HEK293 (cell line): ENCODE measurements around the gene MACROD1.

Experiments
- ATF2 ChIP-seq: fragments of 450-650 bp; formaldehyde crosslinking; IDR thresholded peaks from 2 replicates; pipeline ENCODE4 v1.5.1; 2016; ENCODE audit warnings: missing biosample characterization, missing genetic modification characterization, low read depth
- BCL6B ChIP-seq: fragments of 450-650 bp; formaldehyde crosslinking; IDR thresholded peaks from 2 replicates; pipeline ENCODE4 v1.5.1; 2017; ENCODE audit warnings: missing biosample characterization, missing genetic modification characterization
- CTCF ChIP-seq: fragments of 450-650 bp; formaldehyde crosslinking; IDR thresholded peaks from 2 replicates; pipeline ENCODE4 v1.5.1; 2016; ENCODE audit warnings: missing biosample characterization, missing genetic modification characterization
- YY1 ChIP-seq: fragments of 450-650 bp; formaldehyde crosslinking; IDR thresholded peaks from 2 replicates; pipeline ENCODE4 v1.5.1; 2018; ENCODE audit warnings: missing biosample characterization, missing genetic modification characterization
- ZEB2 ChIP-seq: fragments of 450-650 bp; formaldehyde crosslinking; IDR thresholded peaks from 2 replicates; pipeline ENCODE4 v1.5.1; 2016; ENCODE audit warnings: missing biosample characterization, missing genetic modification characterization
- ZNF529 ChIP-seq: fragments of 450-650 bp; formaldehyde crosslinking; IDR thresholded peaks from 2 replicates; pipeline ENCODE4 v1.5.1; 2017; ENCODE audit warnings: missing genetic modification characterization, missing biosample characterization; ENCODE audit not compliant: insufficient replicate concordance

GRCh38 chr11:64196626-64197025, 30.7 kb upstream of the MACROD1 start:
- TF ChIP-seq CTCF (tag by site-specific recombination) = no peak
- no peak for TF ChIP-seq YY1 (tag by site-specific recombination)
- no peak for TF ChIP-seq ATF2 (tag by site-specific recombination)
- TF ChIP-seq ZEB2 (tag by site-specific recombination) = no peak
- TF ChIP-seq ZNF529 (tag by site-specific recombination) = no peak
- no peak for TF ChIP-seq BCL6B (tag by site-specific recombination)
